ENCODE results near the gene TRERF1.
"Not testable (repeated sequence)": the region's sequence is repeated elsewhere in the genome, so short reads cannot be mapped to it uniquely, and the experiment has no call there.

TRERF1 gene

GRCh38 chr6:42451333-42452170 lies at the start of gene TRERF1:
Gene TRERF1 (minus strand): TSS chr6:42451926. CDS start chr6:42269590, 182,336 bp downstream.
- peak; percentile 54 for DNase-seq

- no peak for DNase-seq
These were observed 46.9 kb upstream of the TRERF1 start for GRCh38 chr6:42498473-42499128.

GRCh38 chr6:42493914-42494539 lies 42.3 kb upstream of the TRERF1 start:
- DNase-seq = no peak

- no peak for DNase-seq
These were observed 36.4 kb upstream of the TRERF1 start for GRCh38 chr6:42488129-42488528.

- DNase-seq = no peak
These were observed 32.5 kb upstream of the TRERF1 start for GRCh38 chr6:42484261-42484660.

GRCh38 chr6:42482174-42482573 lies 30.4 kb upstream of the TRERF1 start:
- no peak for DNase-seq

- no peak for DNase-seq
These were observed 20.0 kb upstream of the TRERF1 start for GRCh38 chr6:42471714-42472113.

GRCh38 chr6:42471142-42471541 lies 19.4 kb upstream of the TRERF1 start:
- DNase-seq = no peak

- DNase-seq = no peak
These were observed 16.5 kb upstream of the TRERF1 start for GRCh38 chr6:42468273-42468672.

- no peak for DNase-seq
These were observed 15.9 kb upstream of the TRERF1 start for GRCh38 chr6:42467651-42468050.

GRCh38 chr6:42466470-42466869 lies 14.7 kb upstream of the TRERF1 start:
- not testable (repeated sequence) for DNase-seq

- no peak for DNase-seq
These were observed 10.8 kb upstream of the TRERF1 start for GRCh38 chr6:42462474-42462972.

- no peak for DNase-seq
These were observed 9.2 kb upstream of the TRERF1 start for GRCh38 chr6:42460883-42461282.

- DNase-seq = no peak
These were observed 8.2 kb upstream of the TRERF1 start for GRCh38 chr6:42459888-42460287.

- no peak for DNase-seq
These were observed 2.7 kb upstream of the TRERF1 start for GRCh38 chr6:42454428-42454791.

GRCh38 chr6:42453654-42454427 lies 2.1 kb upstream of the TRERF1 start:
- DNase-seq = peak; percentile 13

- DNase-seq = peak; percentile 80
These were observed 1.4 kb upstream of the TRERF1 start for GRCh38 chr6:42453031-42453653.

GRCh38 chr6:42452171-42453030 lies 675 bp upstream of the TRERF1 start:
- DNase-seq = peak; percentile 43

- no peak for DNase-seq
These were observed 1.0 kb downstream of the TRERF1 start for GRCh38 chr6:42450477-42451332.

GRCh38 chr6:42449917-42450476 lies 1.7 kb downstream of the TRERF1 start:
- no peak for DNase-seq

All from CD4-positive, alpha-beta T cell treated with Interleukin-21 for 1 hour (primary cell).